Neuronal stem cell (in vitro differentiated cells): ENCODE measurements around the gene MAP4K1. TPM values are rescaled to one million over a fixed set of nuclear protein-coding genes. Genes with fewer than 3 reads are reported as not detected.
A peak's percentile ranks its signal among the peaks of the same experiment; 100 is the strongest.

Experiments used
- DNase-seq: peaks from one replicate; pipeline ENCODE4 v3.0.0-alpha.2; 2013; ENCODE audit warnings: low spot score
- H2AFZ ChIP-seq: one replicate; pipeline ENCODE4 v1.6.1; 2013; ENCODE audit warnings: mild to moderate bottlenecking, low read length, inconsistent platforms
- H2AK5ac ChIP-seq: 2 replicates; pipeline ENCODE4 v1.6.1; 2013; ENCODE audit warnings: low read depth, mild to moderate bottlenecking, inconsistent platforms, low read length, moderate library complexity, mixed read lengths
- H2BK120ac ChIP-seq: 2 replicates; pipeline ENCODE4 v1.6.1; 2013; ENCODE audit warnings: low read depth, mild to moderate bottlenecking, inconsistent platforms, low read length, moderate library complexity, mixed read lengths
- H2BK12ac ChIP-seq: one replicate; pipeline ENCODE4 v1.6.1; 2013; ENCODE audit warnings: low read length, inconsistent platforms
- H2BK15ac ChIP-seq: 2 replicates; pipeline ENCODE4 v1.6.1; 2013; ENCODE audit warnings: mild to moderate bottlenecking, low read length, inconsistent platforms, mixed read lengths
- H2BK5ac ChIP-seq: one replicate; pipeline ENCODE4 v1.6.1; 2013; ENCODE audit warnings: inconsistent platforms, mild to moderate bottlenecking, low read length, moderate library complexity
- H3K14ac ChIP-seq: one replicate; pipeline ENCODE4 v1.6.1; 2013; ENCODE audit warnings: low read length, inconsistent platforms
- H3K18ac ChIP-seq: 2 replicates; pipeline ENCODE4 v1.6.1; 2013; ENCODE audit warnings: low read length, inconsistent platforms
- H3K23ac ChIP-seq: 2 replicates; pipeline ENCODE4 v1.6.1; 2013; ENCODE audit warnings: low read depth, mild to moderate bottlenecking, mixed read lengths, low read length, inconsistent platforms; ENCODE audit not compliant: poor library complexity
- H3K27ac ChIP-seq: replicated peaks from 3 replicates; pipeline ENCODE4 v1.5.1; 2013; ENCODE audit warnings: low read length, inconsistent platforms
- H3K27me3 ChIP-seq, 3 experiments: 2 replicates each; pipeline ENCODE4 v1.6.1; 2013; ENCODE audit warnings: low read length in 3 of 3, mild to moderate bottlenecking in 2 of 3, inconsistent platforms in 1 of 3, low read depth in 1 of 3, mixed read lengths in 1 of 3, moderate library complexity in 1 of 3; ENCODE audit not compliant: control insufficient read depth in 3 of 3, insufficient read depth in 3 of 3
- H3K36me3 ChIP-seq, 2 donors: replicated peaks in 1 of 2; 2 replicates each; pipeline ENCODE4 v1.6.1; 2013; ENCODE audit warnings: low read length in 2 of 2; ENCODE audit not compliant: control insufficient read depth in 2 of 2, insufficient read depth in 2 of 2
- H3K4ac ChIP-seq: 2 replicates; pipeline ENCODE4 v1.6.1; 2013; ENCODE audit warnings: inconsistent platforms, mild to moderate bottlenecking, low read length, moderate library complexity
- H3K4me1 ChIP-seq, 2 donors: 1 replicate in 1 of 2; 2 replicates in 1 of 2; pipeline ENCODE4 v1.6.1; 2013; ENCODE audit warnings: low read length in 2 of 2, low read depth in 1 of 2; ENCODE audit not compliant: control insufficient read depth in 2 of 2, insufficient read depth in 1 of 2
- H3K4me2 ChIP-seq: one replicate; pipeline ENCODE4 v1.6.1; 2013; ENCODE audit warnings: mild to moderate bottlenecking, low read length, inconsistent platforms; ENCODE audit not compliant: insufficient read depth, poor library complexity, severe bottlenecking
- H3K4me3 ChIP-seq, 2 donors: 2 replicates each; pipeline ENCODE4 v1.5.1; 2013; ENCODE audit warnings: low read length in 2 of 2, mild to moderate bottlenecking in 2 of 2, inconsistent platforms in 1 of 2, moderate library complexity in 1 of 2
- H3K79me1 ChIP-seq: one replicate; pipeline ENCODE4 v1.6.1; 2013; ENCODE audit warnings: low read depth, mild to moderate bottlenecking, inconsistent platforms, low read length, moderate library complexity
- H3K9ac ChIP-seq: one replicate; pipeline ENCODE4 v1.6.1; 2013; ENCODE audit warnings: mild to moderate bottlenecking, low read depth, low read length, inconsistent platforms; ENCODE audit not compliant: poor library complexity
- H3K9me3 ChIP-seq, 2 donors: replicated peaks in 1 of 2; 2 replicates each; pipeline versions ENCODE3 to v1.6.1; 2013; ENCODE audit warnings: low read length in 2 of 2, mild to moderate bottlenecking in 2 of 2, inconsistent platforms in 1 of 2, low read depth in 1 of 2, mixed read lengths in 1 of 2, moderate library complexity in 1 of 2; ENCODE audit not compliant: control insufficient read depth in 2 of 2, insufficient read depth in 1 of 2
- H4K8ac ChIP-seq: one replicate; pipeline ENCODE4 v1.6.1; 2013; ENCODE audit warnings: low read depth, mild to moderate bottlenecking, inconsistent platforms, low read length, moderate library complexity
- H4K91ac ChIP-seq: one replicate; pipeline ENCODE4 v1.6.1; 2013; ENCODE audit warnings: low read length, low read depth, mild to moderate bottlenecking, inconsistent platforms; ENCODE audit not compliant: poor library complexity
- WGBS, 2 donors: extraction: QIAGEN DNeasy Blood & Tissue Kit; methylation state at CpG; one replicate each; pipeline ENCODE4 v1.1.7; 2013; ENCODE audit warnings: missing lambda C conversion rate in 2 of 2, mixed read lengths in 1 of 2; ENCODE audit not compliant: insufficient read length in 2 of 2, insufficient replicate concordance in 1 of 2; ENCODE audit errors: extremely low coverage in 2 of 2; 5-methylcytosine and 5-hydroxymethylcytosine counted together
- polyA plus RNA-seq, 2 experiments: library from polyadenylated mRNA; stranded (reverse); fragments of 200-250 nt; gene quantifications; one replicate each; pipeline ENCODE4 v1.2.3, GENCODE V29; 2013

Gene MAP4K1
- polyA plus RNA-seq (2013, experiment 1 of 2), result 3.0 TPM
- 3.5 TPM for polyA plus RNA-seq (2013, experiment 2 of 2)

GRCh38 chr19:38617764-38618589, at the start of gene MAP4K1:
MAP4K1 (minus strand) TSS chr19:38617953; CDS start chr19:38617895, 58 bp downstream.
- Histone ChIP-seq H2AFZ (peak within 1 kb of the TSS; percentile 81), H2BK120ac (no peak within 1 kb of the TSS), H4K91ac (peak within 1 kb of the TSS; percentile 87), H3K9me3 (no peaks in the 10 kb centered on the region), H3K23ac (peak within 1 kb of the TSS; percentile 99), H4K8ac (no peak within 1 kb of the TSS), H3K14ac (peak within 1 kb of the TSS; percentile 32), H3K4me1 (peaks cover 9 to 10% of the 10 kb centered on the region in 2 donors), H2AK5ac (peak within 1 kb of the TSS; percentile 98), H3K79me1 (peaks cover 8% of the 10 kb centered on the region), H3K4ac (peak within 1 kb of the TSS; percentile 28), H3K18ac (peak within 1 kb of the TSS; percentile 98), H3K9ac (peak within 1 kb of the TSS; percentile 95), H3K4me3 (peak within 1 kb of the TSS; percentile 85 to 90), H2BK5ac (no peak within 1 kb of the TSS), H3K27ac (peak within 1 kb of the TSS; percentile 78), H3K27me3 (no peaks in the 10 kb centered on the region), H3K4me2 (peak within 1 kb of the TSS; percentile 67), H2BK15ac (peak within 1 kb of the TSS; percentile 76), H3K36me3 (peaks cover 14 to 27% of the 10 kb centered on the region in 2 donors), H2BK12ac (peak within 1 kb of the TSS; percentile 98)
- no peak for DNase-seq
- WGBS, 2 donors, result no CpG with 5 or more reads among the region's 28 CpGs

GRCh38 chr19:38666663-38667511, 49.1 kb upstream of the MAP4K1 start:
- H2BK15ac ChIP-seq, result no peak overlapping the region
- no peak overlapping the region for H3K14ac ChIP-seq
- H3K9ac ChIP-seq, result peak overlapping the region; percentile 50
- peak overlapping the region; percentile 95 for H3K18ac ChIP-seq
- H2BK5ac ChIP-seq, result peak overlapping the region; percentile 56
- H3K9me3 ChIP-seq, result no peaks in the 10 kb centered on the region
- DNase-seq, result peak; percentile 70
- H3K4me3 ChIP-seq, result no peak overlapping the region
- H2AK5ac ChIP-seq, result peak overlapping the region; percentile 21
- no CpG with 5 or more reads among the region's 10 CpGs for WGBS, 2 donors
- H2BK12ac ChIP-seq, result no peak overlapping the region
- no peak overlapping the region for H4K8ac ChIP-seq
- no peak overlapping the region for H3K23ac ChIP-seq
- H4K91ac ChIP-seq, result no peak overlapping the region
- peak overlapping the region; percentile 47 for H3K4me2 ChIP-seq
- no peak overlapping the region for H2AFZ ChIP-seq
- H3K79me1 ChIP-seq, result peaks cover 1% of the 10 kb centered on the region
- no peak overlapping the region for H3K4ac ChIP-seq
- peak overlapping the region; percentile 98 for H3K27ac ChIP-seq
- peaks cover 0 to 25% of the 10 kb centered on the region in 2 donors for H3K36me3 ChIP-seq
- H3K4me1 ChIP-seq, result peaks cover 41 to 70% of the 10 kb centered on the region in 2 donors
- H2BK120ac ChIP-seq, result peak overlapping the region; percentile 48
- no peaks in the 10 kb centered on the region for H3K27me3 ChIP-seq

- Histone ChIP-seq H3K4me2 (peak overlapping the region; percentile 54), H3K27me3 (no peaks in the 10 kb centered on the region), H3K36me3 (peaks cover 0 to 29% of the 10 kb centered on the region in 2 donors), H3K9me3 (no peaks in the 10 kb centered on the region), H4K91ac (no peak overlapping the region), H2BK120ac (peak overlapping the region; percentile 48), H3K18ac (peak overlapping the region; percentile 95), H3K14ac (no peak overlapping the region), H2BK15ac (no peak overlapping the region), H2BK5ac (peak overlapping the region; percentile 56), H4K8ac (no peak overlapping the region), H3K9ac (peak overlapping the region; percentile 50), H2AFZ (no peak overlapping the region), H3K4me3 (no peak overlapping the region), H3K4me1 (peaks cover 41 to 67% of the 10 kb centered on the region in 2 donors), H3K79me1 (peaks cover 1% of the 10 kb centered on the region), H2AK5ac (peak overlapping the region; percentile 21), H3K23ac (no peak overlapping the region), H3K27ac (peak overlapping the region; percentile 98), H3K4ac (no peak overlapping the region), H2BK12ac (no peak overlapping the region)
- no CpG with 5 or more reads among the region's 19 CpGs for WGBS, 2 donors
- DNase-seq, result peak; percentile 90
Observed at GRCh38 chr19:38665950-38666662, 48.4 kb upstream of the MAP4K1 start.
